Endodermal cell (in vitro differentiated cells): Measurements from ENCODE around the gene CORO1C. TPM values are rescaled to one million over a fixed set of nuclear protein-coding genes. Genes with fewer than 3 reads are reported as not detected.

Source experiments
- DNase-seq: peaks from one replicate; pipeline ENCODE4 v3.0.0-alpha.2; 2017
- H3K27ac ChIP-seq: 2 replicates; pipeline ENCODE4 v1.5.1; 2013; ENCODE audit warnings: mild to moderate bottlenecking, low read depth, low read length, moderate library complexity
- H3K27me3 ChIP-seq: 2 replicates; pipeline ENCODE4 v1.6.1; 2013; ENCODE audit warnings: mild to moderate bottlenecking, low read length, moderate library complexity; ENCODE audit not compliant: insufficient read depth, control insufficient read depth, poor library complexity, severe bottlenecking
- H3K36me3 ChIP-seq: 2 replicates; pipeline ENCODE4 v1.7.0; 2013; ENCODE audit warnings: mild to moderate bottlenecking, low read length, moderate library complexity; ENCODE audit not compliant: control insufficient read depth, insufficient read depth
- H3K4me1 ChIP-seq: one replicate; pipeline ENCODE4 v1.7.0; 2013; ENCODE audit warnings: low read length; ENCODE audit not compliant: control insufficient read depth, insufficient read depth
- H3K4me3 ChIP-seq: 2 replicates; pipeline ENCODE4 v1.5.1; 2013; ENCODE audit warnings: mild to moderate bottlenecking, low read length, moderate library complexity
- H3K9ac ChIP-seq: 2 replicates; pipeline ENCODE4 v1.6.1; 2013; ENCODE audit warnings: mild to moderate bottlenecking, low read length, moderate library complexity; ENCODE audit not compliant: poor library complexity, severe bottlenecking; ENCODE audit errors: extremely low read depth
- H3K9me3 ChIP-seq: 2 replicates; pipeline ENCODE4 v1.6.1; 2013; ENCODE audit warnings: mild to moderate bottlenecking, low read length, moderate library complexity; ENCODE audit not compliant: control insufficient read depth
- H3K27ac Mint-ChIP-seq: 2 replicates; pipeline ENCODE4 v1.8.0; 2020; ENCODE audit warnings: mixed read lengths
- H3K27me3 Mint-ChIP-seq: 2 replicates; pipeline ENCODE4 v1.8.0; 2021; ENCODE audit warnings: mild to moderate bottlenecking, mixed read lengths; ENCODE audit not compliant: insufficient read depth
- H3K36me3 Mint-ChIP-seq: 2 replicates; pipeline ENCODE4 v1.8.0; 2020; ENCODE audit warnings: low read depth, mixed read lengths
- H3K4me1 Mint-ChIP-seq: 2 replicates; pipeline ENCODE4 v1.8.0; 2020; ENCODE audit warnings: mixed read lengths
- H3K4me3 Mint-ChIP-seq: 2 replicates; pipeline ENCODE4 v1.8.0; 2020; ENCODE audit warnings: mild to moderate bottlenecking, moderate library complexity, mixed read lengths
- H3K9me3 Mint-ChIP-seq: 2 replicates; pipeline ENCODE4 v1.8.0; 2020; ENCODE audit warnings: mild to moderate bottlenecking, mixed read lengths
- CTCF ChIP-seq: fragments of 200-600 bp; sonication (generic); conservative IDR thresholded peaks from 2 replicates; pipeline ENCODE4 v1.5.0; 2021; ENCODE audit warnings: antibody characterized with exemption, mild to moderate bottlenecking
- WGBS, 2 experiments: methylation state at CpG; one replicate each; pipeline versions ENCODE4 v1.1.5 to v1.1.7; 2013; ENCODE audit warnings: missing lambda C conversion rate in 2 of 2, mixed read lengths in 1 of 2; ENCODE audit not compliant: insufficient coverage in 1 of 2, insufficient read length in 1 of 2; 5-methylcytosine and 5-hydroxymethylcytosine counted together
- total RNA-seq, 2 donors: library from RNA; stranded (reverse); fragmentation: NEBNext Ultra II Directional in 1 of 2; extraction: Animal tissue kit (Norgen Biotek cat#: 25700) in 1 of 2; gene quantifications; 2 replicates in 1 of 2; 3 replicates in 1 of 2; pipeline ENCODE4 v1.2.1, GENCODE V29; 2021

The CORO1C gene
- total RNA-seq, 2 donors from 2014 or later, result 122 to 125 TPM

DNA sequence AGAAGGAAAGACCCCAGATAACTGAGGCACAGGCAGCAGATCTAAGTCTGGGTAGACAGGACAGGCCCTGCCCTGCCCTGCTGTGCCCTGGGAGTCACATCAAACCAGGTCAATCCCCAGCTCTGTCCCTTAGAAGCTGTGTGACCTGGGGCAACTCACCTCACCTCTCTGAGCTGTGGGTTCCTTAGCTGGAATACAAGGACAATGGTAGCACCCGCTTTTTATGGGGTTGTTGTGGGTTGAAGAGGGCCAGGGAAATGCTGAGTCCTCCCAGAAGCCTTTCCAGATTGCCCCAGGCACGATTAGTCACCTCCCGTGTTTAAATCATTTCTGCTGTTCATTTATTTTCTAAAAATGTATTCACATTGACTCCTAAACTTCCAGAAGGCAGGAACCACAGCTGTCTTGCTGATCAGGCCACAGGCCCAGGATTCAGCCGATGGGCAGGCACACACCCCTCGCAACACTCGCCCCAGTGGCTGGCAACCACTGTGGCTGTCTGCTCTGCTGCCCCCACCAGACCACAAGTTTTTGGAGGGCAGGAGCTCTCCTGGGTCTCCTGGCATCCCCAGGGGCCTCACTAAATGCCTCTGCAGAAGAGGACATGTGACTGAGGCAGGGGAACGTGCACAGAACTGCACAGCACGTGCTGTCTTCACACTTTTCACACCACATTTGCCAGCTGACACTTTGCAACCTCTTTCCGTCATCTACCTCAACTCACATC is 100.7 kb downstream of the CORO1C start:
- Histone ChIP-seq H3K27me3 (no peaks in the 10 kb centered on the region), H3K9ac (no peak overlapping the region), H3K4me1 (peaks cover 4% of the 10 kb centered on the region), H3K9me3 (no peaks in the 10 kb centered on the region), H3K4me3 (no peak overlapping the region), H3K36me3 (no peaks in the 10 kb centered on the region), H3K27ac (no peak overlapping the region)
- Mint-ChIP-seq H3K36me3 (no peaks in the 10 kb centered on the region), H3K4me3 (no peak overlapping the region), H3K27ac (peak overlapping the region; percentile 43), H3K9me3 (no peaks in the 10 kb centered on the region), H3K4me1 (peaks cover 9% of the 10 kb centered on the region), H3K27me3 (no peaks in the 10 kb centered on the region)
- no peak for TF ChIP-seq CTCF
- 92 to 94% methylated on average over 8 to 9 of the region's 9 CpGs for WGBS, 2 experiments
- no peak for DNase-seq

GRCh38 chr12:108629824-108630476 is 101.4 kb downstream of the CORO1C start:
- WGBS, 2 experiments, result 81 to 92% methylated on average over 10 to 17 of the region's 17 CpGs
- DNase-seq, result peak; percentile 76
- H3K9ac ChIP-seq, result no peak overlapping the region
- peak overlapping the region; percentile 43 for H3K27ac Mint-ChIP-seq
- H3K36me3 Mint-ChIP-seq, result no peaks in the 10 kb centered on the region
- no peaks in the 10 kb centered on the region for H3K27me3 Mint-ChIP-seq
- H3K27me3 ChIP-seq, result no peaks in the 10 kb centered on the region
- peak overlapping the region; percentile 40 for H3K27ac ChIP-seq
- no peak overlapping the region for H3K4me3 ChIP-seq
- no peak for TF ChIP-seq CTCF
- no peaks in the 10 kb centered on the region for H3K4me1 ChIP-seq
- H3K36me3 ChIP-seq, result no peaks in the 10 kb centered on the region
- no peaks in the 10 kb centered on the region for H3K9me3 Mint-ChIP-seq
- H3K9me3 ChIP-seq, result no peaks in the 10 kb centered on the region
- H3K4me1 Mint-ChIP-seq, result peaks cover 9% of the 10 kb centered on the region
- H3K4me3 Mint-ChIP-seq, result no peak overlapping the region

- H3K4me1 ChIP-seq, result no peaks in the 10 kb centered on the region
- no peak overlapping the region for H3K27ac Mint-ChIP-seq
- H3K4me3 ChIP-seq, result no peak overlapping the region
- no peaks in the 10 kb centered on the region for H3K9me3 ChIP-seq
- DNase-seq, result no peak
- H3K9me3 Mint-ChIP-seq, result no peaks in the 10 kb centered on the region
- no peak for TF ChIP-seq CTCF
- H3K4me3 Mint-ChIP-seq, result no peak overlapping the region
- no peaks in the 10 kb centered on the region for H3K27me3 Mint-ChIP-seq
- peaks cover 6% of the 10 kb centered on the region for H3K4me1 Mint-ChIP-seq
- H3K27ac ChIP-seq, result no peak overlapping the region
- no peak overlapping the region for H3K9ac ChIP-seq
- H3K36me3 ChIP-seq, result no peaks in the 10 kb centered on the region
- no peaks in the 10 kb centered on the region for H3K27me3 ChIP-seq
- WGBS, 2 experiments, result 88 to 95% methylated on average over 2 to 5 of the region's 5 CpGs
- no peaks in the 10 kb centered on the region for H3K36me3 Mint-ChIP-seq
Measured at GRCh38 chr12:108629151-108629550, 102.2 kb downstream of the CORO1C start.
